HepG2 (cell line): ENCODE data around the gene FCN1. TPM values are rescaled to one million over a fixed set of nuclear protein-coding genes. Genes with fewer than 3 reads are reported as not detected.

Experiments
- ATAC-seq: fragments of 200-7000 bp; cut with Tn5 transposase; 3 replicates; pipeline ENCODE4 v1.9.1; 2020; ENCODE audit warnings: mild to moderate bottlenecking, moderate library complexity
- BruUV-seq: library from RNA; stranded (reverse); fragments of 400-500 nt; replicated peaks from 2 replicates; lab custom pipeline; 2021; lab: Mats Ljungman, UMichigan
- CTCF ChIA-PET: fragments of 300-600 bp; formaldehyde crosslinking; extraction: SDS; loops from one replicate; lab custom pipeline; 2021; ENCODE audit warnings: low total read pairs, inconsistent platforms, low intra/inter-chr PET ratio; lab: Yijun Ruan, JAX
- POLR2A ChIA-PET: fragments of 350-600 bp; sonication (Branson Sonifier 250); formaldehyde crosslinking; loops from one replicate; lab custom pipeline; 2020; ENCODE audit warnings: antibody characterized with exemption, inconsistent platforms; lab: Yijun Ruan, JAX
- DNase-seq: peaks from one replicate; pipeline ENCODE4 v3.0.0-alpha.2; 2015; ENCODE audit warnings: low spot score
- FAIRE-seq: peaks from 3 replicates; lab custom pipeline; 2011; peaks lifted over from hg19 to GRCh38; lab: Jason Lieb, UNC
- H2AFZ ChIP-seq: one replicate; pipeline ENCODE4 v1.6.1; 2011; ENCODE audit warnings: low read length, inconsistent platforms
- H3K27ac ChIP-seq: fragments of 300-600 bp; 3 replicates; pipeline ENCODE4 v1.8.0; 2011; ENCODE audit warnings: mixed run types, mild to moderate bottlenecking, mixed read lengths, low read length, inconsistent platforms; ENCODE audit not compliant: insufficient read depth; ENCODE audit errors: extremely low read length
- H3K27me3 ChIP-seq, 2 experiments: fragments of 200-600 bp in 1 of 2; 2 replicates in 1 of 2; 3 replicates in 1 of 2; pipeline versions ENCODE4 v1.6.0 to v1.8.0; 2011; ENCODE audit warnings: low read length in 2 of 2, mild to moderate bottlenecking in 2 of 2, moderate library complexity in 2 of 2, inconsistent platforms in 1 of 2; ENCODE audit not compliant: insufficient read depth in 2 of 2, control insufficient read depth in 1 of 2
- H3K36me3 ChIP-seq, 2 experiments: fragments of 200-600 bp in 1 of 2; replicated peaks in 1 of 2; 2 replicates in 1 of 2; 3 replicates in 1 of 2; pipeline versions ENCODE4 v1.5.1 to v1.8.0; 2011; ENCODE audit warnings: low read length in 2 of 2, inconsistent platforms in 1 of 2; ENCODE audit not compliant: insufficient read depth in 2 of 2, control insufficient read depth in 1 of 2
- H3K4me1 ChIP-seq: 2 replicates; pipeline ENCODE4 v1.5.1; 2012; ENCODE audit warnings: low read length, inconsistent platforms; ENCODE audit not compliant: insufficient read depth
- H3K4me2 ChIP-seq: 2 replicates; pipeline ENCODE4 v1.6.0; 2011; ENCODE audit warnings: low read depth, low read length, inconsistent platforms
- H3K4me3 ChIP-seq, 3 experiments: fragments of 200-600 bp in 1 of 3; sonication (generic), shearing (Covaris generic) in 1 of 3; replicated peaks in 1 of 3; 2 replicates each; pipeline ENCODE4 v1.5.1; 2011 to 2016; ENCODE audit warnings: low read length in 3 of 3, inconsistent platforms in 2 of 3, low read depth in 2 of 3, mild to moderate bottlenecking in 2 of 3, control low read depth in 1 of 3, mixed read lengths in 1 of 3; ENCODE audit not compliant: insufficient read depth in 1 of 3
- H3K79me2 ChIP-seq: one replicate; pipeline ENCODE4 v1.6.1; 2011; ENCODE audit warnings: low read length, inconsistent platforms; ENCODE audit not compliant: insufficient read depth
- H3K9ac ChIP-seq: 2 replicates; pipeline ENCODE4 v1.6.0; 2011; ENCODE audit warnings: mild to moderate bottlenecking, low read depth, low read length, inconsistent platforms; ENCODE audit not compliant: insufficient read depth
- H3K9me3 ChIP-seq: 2 replicates; pipeline ENCODE4 v1.5.1; 2012; ENCODE audit warnings: mild to moderate bottlenecking, low read length
- H4K20me1 ChIP-seq: 2 replicates; pipeline ENCODE4 v1.6.0; 2011; ENCODE audit warnings: inconsistent platforms, mild to moderate bottlenecking, low read length, moderate library complexity; ENCODE audit not compliant: insufficient read depth
- BRCA1 ChIP-seq: sonication (generic); formaldehyde crosslinking; IDR thresholded peaks from 2 replicates; pipeline ENCODE4 v1.4.0; 2020; ENCODE audit warnings: missing genetic modification reagents
- BRF2 ChIP-seq: sonication (generic); formaldehyde crosslinking; IDR thresholded peaks from 2 replicates; pipeline ENCODE4 v1.8.1; 2022; ENCODE audit warnings: mild to moderate bottlenecking, missing genetic modification reagents
- CBX2 ChIP-seq, 2 experiments: fragments of 200-600 bp in 1 of 2; sonication (generic); formaldehyde crosslinking in 1 of 2; IDR thresholded peaks; 2 replicates each; pipeline versions ENCODE4 v1.7.0 to v1.8.1; 2018 to 2022; ENCODE audit warnings: low read depth in 2 of 2, low read length in 1 of 2, mild to moderate bottlenecking in 1 of 2, missing genetic modification reagents in 1 of 2
- GABPA ChIP-seq, 2 experiments: IDR thresholded peaks; 2 replicates each; pipeline ENCODE4 v1.6.1; 2011 to 2016; ENCODE audit warnings: low read depth in 2 of 2, low read length in 1 of 2, missing biosample characterization in 1 of 2, missing genetic modification characterization in 1 of 2
- HIC2 ChIP-seq: sonication (generic); formaldehyde crosslinking; IDR thresholded peaks from 2 replicates; pipeline ENCODE4 v1.9.0; 2022; ENCODE audit warnings: low read depth, missing genetic modification reagents
- IRX3 ChIP-seq: sonication (generic); formaldehyde crosslinking; IDR thresholded peaks from 2 replicates; pipeline ENCODE4 v1.8.1; 2023; ENCODE audit warnings: mild to moderate bottlenecking, low read depth, missing genetic modification reagents, borderline replicate concordance
- NFYB ChIP-seq: sonication (generic); formaldehyde crosslinking; IDR thresholded peaks from 2 replicates; pipeline ENCODE4 v1.4.0; 2020; ENCODE audit warnings: missing genetic modification reagents
- TARDBP ChIP-seq: sonication (generic); formaldehyde crosslinking; IDR thresholded peaks from 2 replicates; pipeline ENCODE4 v1.8.0; 2022; ENCODE audit warnings: mild to moderate bottlenecking, missing genetic modification reagents
- ZFP36L2 ChIP-seq: sonication (generic); formaldehyde crosslinking; IDR thresholded peaks from 2 replicates; pipeline ENCODE4 v1.4.0; 2020; ENCODE audit warnings: missing genetic modification reagents
- ZNF205 ChIP-seq: IDR thresholded peaks from 2 replicates; pipeline ENCODE4 v1.6.1; 2018; ENCODE audit warnings: missing biosample characterization, missing genetic modification reagents
- ZNF567 ChIP-seq: sonication (generic); formaldehyde crosslinking; IDR thresholded peaks from 2 replicates; pipeline ENCODE4 v1.8.1; 2023; ENCODE audit warnings: mild to moderate bottlenecking, missing genetic modification reagents, borderline replicate concordance
- ZNF605 ChIP-seq: sonication (generic); formaldehyde crosslinking; IDR thresholded peaks from 2 replicates; pipeline ENCODE4 v1.8.0; 2022; ENCODE audit warnings: mild to moderate bottlenecking, missing genetic modification reagents
- ZNF749 ChIP-seq: sonication (generic); formaldehyde crosslinking; IDR thresholded peaks from 2 replicates; pipeline ENCODE4 v1.8.0; 2022; ENCODE audit warnings: mild to moderate bottlenecking, missing genetic modification reagents, moderate library complexity, borderline replicate concordance
- ZNF761 ChIP-seq: sonication (generic); formaldehyde crosslinking; conservative IDR thresholded peaks from 2 replicates; pipeline ENCODE4 v1.4.0; 2020; ENCODE audit warnings: mild to moderate bottlenecking, missing genetic modification reagents
- WGBS: methylation state at CpG from one replicate; pipeline ENCODE4 v1.1.6; 2017; ENCODE audit warnings: low lambda C conversion rate; 5-methylcytosine and 5-hydroxymethylcytosine counted together
- in situ Hi-C: cut with HindIII; loops from 2 replicates; pipeline ENCODE4 v1.10.0; 2017; ENCODE audit warnings: low pct_unique_long_range_greater_than_20kb; ENCODE audit not compliant: extremely low pct_ligation_motif_present
- intact Hi-C: fragments of 100-400 bp; cut with micrococcal nuclease; formaldehyde crosslinking; loops from one replicate; pipeline ENCODE4 v1.10.0; 2022; ENCODE audit not compliant: unreplicated experiment
- polyA plus RNA-seq, 8 experiments: library from polyadenylated mRNA; depleted of rRNA in 3 of 8; stranded (reverse) in 7 of 8; unstranded in 1 of 8; fragments of >200 nt; fragmentation: Illumina TruSeq in 4 of 8; extraction: Trizol in 4 of 8; gene quantifications; 2 replicates each; pipeline versions ENCODE4 v1.2.1 to v1.2.3, GENCODE V29; 2011 to 2016; ENCODE audit warnings: low read depth in 4 of 8, missing spikeins in 1 of 8, mixed read lengths in 1 of 8; ENCODE audit not compliant: insufficient read depth in 1 of 8
- total RNA-seq, 5 experiments: library from RNA; depleted of rRNA; stranded (reverse); fragments of >200 nt; fragmentation: Illumina TruSeq; extraction: Trizol; gene quantifications; 2 replicates each; pipeline ENCODE4 v1.2.3, GENCODE V29; 2016; ENCODE audit warnings: low read depth in 1 of 5
- TF ChIP-seq, protein P1 (sequence below): IDR thresholded peaks from 2 replicates; pipeline ENCODE4 v1.6.1; 2016; ENCODE audit warnings: control low read depth
- TF ChIP-seq, protein P2 (sequence below): sonication (generic); formaldehyde crosslinking; conservative IDR thresholded peaks from 2 replicates; pipeline ENCODE4 v1.4.0; 2020; ENCODE audit warnings: missing genetic modification reagents

Gene FCN1
- total and polyA plus RNA-seq, 2 of the 13 experiments (the other 11 are each of a cell fraction or from before 2014, with no cell fraction given), result not detected

DNA sequence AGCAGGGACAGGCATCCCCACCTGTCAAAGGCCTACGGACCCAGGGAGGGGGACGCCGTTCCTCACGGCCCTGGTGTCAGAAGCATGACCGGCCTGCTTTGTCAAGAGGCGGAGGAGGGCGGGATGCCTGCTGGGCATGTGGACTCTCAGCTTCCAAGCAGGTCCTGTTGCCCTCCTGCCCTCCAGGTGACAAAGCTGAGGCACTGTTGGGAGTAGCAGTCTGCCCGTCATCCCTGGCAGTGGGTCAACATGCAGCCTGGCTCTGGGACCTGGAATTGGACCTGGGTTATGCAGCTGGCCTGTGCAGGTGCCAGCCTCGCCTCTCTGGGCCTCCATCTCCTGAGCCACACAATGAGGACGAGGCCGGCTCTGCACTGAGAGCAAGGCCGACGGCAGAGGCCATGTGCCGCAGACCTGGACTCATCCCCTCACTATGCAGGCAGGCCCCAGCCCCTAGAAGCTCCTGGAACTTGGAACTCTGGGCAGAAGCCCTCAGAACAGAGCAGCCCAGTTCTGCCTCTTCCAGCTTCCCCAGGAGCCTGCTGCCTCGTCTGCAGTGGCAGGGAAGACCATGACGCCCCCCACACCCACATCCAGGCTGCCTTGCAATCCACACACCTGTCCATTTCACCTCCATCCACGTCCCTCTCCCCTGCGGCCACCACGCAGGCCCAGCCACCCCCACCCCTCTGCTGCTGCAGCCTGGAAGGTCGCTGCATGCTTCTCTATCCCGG is 20.8 kb upstream of the FCN1 start:
- H3K4me1 ChIP-seq, result no peaks in the 10 kb centered on the region
- intact Hi-C loops (no loop called here), in situ Hi-C loops (no loop called here)
- no peak for DNase-seq
- H3K27me3 ChIP-seq, result peaks cover 14 to 73% of the 10 kb centered on the region in 2 experiments
- no peak overlapping the region for H3K4me3 ChIP-seq
- 0% methylated on average over 3 of the region's 21 CpGs for WGBS
- no peaks in the 10 kb centered on the region for H3K79me2 ChIP-seq
- no peak overlapping the region for H2AFZ ChIP-seq
- no peak overlapping the region for H3K9ac ChIP-seq
- ATAC-seq, result no peak; the same call in 2 of the 3 replicates
- no peaks in the 10 kb centered on the region for H3K9me3 ChIP-seq
- TF ChIP-seq, protein P1, sequence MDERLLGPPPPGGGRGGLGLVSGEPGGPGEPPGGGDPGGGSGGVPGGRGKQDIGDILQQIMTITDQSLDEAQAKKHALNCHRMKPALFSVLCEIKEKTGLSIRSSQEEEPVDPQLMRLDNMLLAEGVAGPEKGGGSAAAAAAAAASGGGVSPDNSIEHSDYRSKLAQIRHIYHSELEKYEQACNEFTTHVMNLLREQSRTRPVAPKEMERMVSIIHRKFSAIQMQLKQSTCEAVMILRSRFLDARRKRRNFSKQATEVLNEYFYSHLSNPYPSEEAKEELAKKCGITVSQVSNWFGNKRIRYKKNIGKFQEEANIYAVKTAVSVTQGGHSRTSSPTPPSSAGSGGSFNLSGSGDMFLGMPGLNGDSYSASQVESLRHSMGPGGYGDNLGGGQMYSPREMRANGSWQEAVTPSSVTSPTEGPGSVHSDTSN (CRISPR knock-in tag), result no peak
- TF ChIP-seq TARDBP (CRISPR knock-in tag) (no peak), ZNF205 (CRISPR knock-in tag) (no peak), NFYB (no peak), ZNF567 (CRISPR knock-in tag) (no peak), ZFP36L2 (CRISPR knock-in tag) (no peak), ZNF761 (CRISPR knock-in tag) (no peak), BRF2 (no peak), IRX3 (no peak), BRCA1 (CRISPR knock-in tag) (no peak), HIC2 (CRISPR knock-in tag) (no peak), ZNF749 (CRISPR knock-in tag) (no peak), GABPA (IDR thresholded peaks at IDR 0.05; ENCODE audit: low read depth, low read length) (no peak), GABPA (CRISPR knock-in tag; IDR thresholded peaks at IDR 0.05; ENCODE audit: low read depth) (no peak), ZNF605 (CRISPR knock-in tag) (no peak), CBX2 (IDR thresholded peaks at IDR 0.05; ENCODE audit: low read depth, low read length) (no peak), CBX2 (CRISPR knock-in tag; IDR thresholded peaks at IDR 0.05; ENCODE audit: low read depth) (no peak)
- TF ChIP-seq, protein P2, sequence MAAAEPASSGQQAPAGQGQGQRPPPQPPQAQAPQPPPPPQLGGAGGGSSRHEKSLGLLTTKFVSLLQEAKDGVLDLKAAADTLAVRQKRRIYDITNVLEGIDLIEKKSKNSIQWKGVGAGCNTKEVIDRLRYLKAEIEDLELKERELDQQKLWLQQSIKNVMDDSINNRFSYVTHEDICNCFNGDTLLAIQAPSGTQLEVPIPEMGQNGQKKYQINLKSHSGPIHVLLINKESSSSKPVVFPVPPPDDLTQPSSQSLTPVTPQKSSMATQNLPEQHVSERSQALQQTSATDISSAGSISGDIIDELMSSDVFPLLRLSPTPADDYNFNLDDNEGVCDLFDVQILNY, result no peak
- H3K4me2 ChIP-seq, result no peak overlapping the region
- H3K27ac ChIP-seq, result no peak overlapping the region
- no TSS peak for BruUV-seq
- H3K36me3 ChIP-seq, result no peaks in the 10 kb centered on the region
- ChIA-PET POLR2A (no interaction called here), CTCF (no interaction called here)
- no peak for FAIRE-seq
- 0 out of 2 replicates have a peak, but pooled peaks cover 2% of the 10 kb centered on the region for H4K20me1 ChIP-seq
